C4-2B (cell line): ENCODE data around the gene GJB5.

Experiments used
- ZFX ChIP-seq: fragments of 450-650 bp; IDR thresholded peaks from 2 replicates; pipeline ENCODE4 v1.6.1; 2017
- TF ChIP-seq, protein P1 (sequence below): fragments of 450-650 bp; conservative IDR thresholded peaks from 2 replicates; pipeline ENCODE4 v1.5.1; 2017; ENCODE audit warnings: mild to moderate bottlenecking

GRCh38 chr1:34794001-34794789 lies 39.3 kb downstream of the GJB5 start:
- TF ChIP-seq, protein P1, sequence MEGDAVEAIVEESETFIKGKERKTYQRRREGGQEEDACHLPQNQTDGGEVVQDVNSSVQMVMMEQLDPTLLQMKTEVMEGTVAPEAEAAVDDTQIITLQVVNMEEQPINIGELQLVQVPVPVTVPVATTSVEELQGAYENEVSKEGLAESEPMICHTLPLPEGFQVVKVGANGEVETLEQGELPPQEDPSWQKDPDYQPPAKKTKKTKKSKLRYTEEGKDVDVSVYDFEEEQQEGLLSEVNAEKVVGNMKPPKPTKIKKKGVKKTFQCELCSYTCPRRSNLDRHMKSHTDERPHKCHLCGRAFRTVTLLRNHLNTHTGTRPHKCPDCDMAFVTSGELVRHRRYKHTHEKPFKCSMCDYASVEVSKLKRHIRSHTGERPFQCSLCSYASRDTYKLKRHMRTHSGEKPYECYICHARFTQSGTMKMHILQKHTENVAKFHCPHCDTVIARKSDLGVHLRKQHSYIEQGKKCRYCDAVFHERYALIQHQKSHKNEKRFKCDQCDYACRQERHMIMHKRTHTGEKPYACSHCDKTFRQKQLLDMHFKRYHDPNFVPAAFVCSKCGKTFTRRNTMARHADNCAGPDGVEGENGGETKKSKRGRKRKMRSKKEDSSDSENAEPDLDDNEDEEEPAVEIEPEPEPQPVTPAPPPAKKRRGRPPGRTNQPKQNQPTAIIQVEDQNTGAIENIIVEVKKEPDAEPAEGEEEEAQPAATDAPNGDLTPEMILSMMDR, result no peak
- TF ChIP-seq ZFX, result no peak
